Measurements from ENCODE around the gene TOX2.

TOX2 gene

GRCh38 chr20:43901296-43901695 lies 13.4 kb upstream of the TOX2 start:
- ChIA-PET CTCF (no interaction called here), POLR2A (no interaction called here)
- no peak for TF ChIP-seq PKNOX1 (IDR thresholded peaks at IDR 0.05)
- TF ChIP-seq SUZ12 (IDR thresholded peaks at IDR 0.05), result no peak
- no peak for TF ChIP-seq ARNT (IDR thresholded peaks at IDR 0.05)
- TF ChIP-seq BHLHE40 (IDR thresholded peaks at IDR 0.05; ENCODE audit: borderline replicate concordance), result no peak
- TF ChIP-seq L3MBTL2 (conservative IDR thresholded peaks at IDR 0.05), result no peak
- no peak for TF ChIP-seq SP1 (IDR thresholded peaks at IDR 0.05)
- no peak for TF ChIP-seq NFRKB (IDR thresholded peaks at IDR 0.05)
- DNase-seq (ENCODE audit: extremely low spot score), result no peak

DNA sequence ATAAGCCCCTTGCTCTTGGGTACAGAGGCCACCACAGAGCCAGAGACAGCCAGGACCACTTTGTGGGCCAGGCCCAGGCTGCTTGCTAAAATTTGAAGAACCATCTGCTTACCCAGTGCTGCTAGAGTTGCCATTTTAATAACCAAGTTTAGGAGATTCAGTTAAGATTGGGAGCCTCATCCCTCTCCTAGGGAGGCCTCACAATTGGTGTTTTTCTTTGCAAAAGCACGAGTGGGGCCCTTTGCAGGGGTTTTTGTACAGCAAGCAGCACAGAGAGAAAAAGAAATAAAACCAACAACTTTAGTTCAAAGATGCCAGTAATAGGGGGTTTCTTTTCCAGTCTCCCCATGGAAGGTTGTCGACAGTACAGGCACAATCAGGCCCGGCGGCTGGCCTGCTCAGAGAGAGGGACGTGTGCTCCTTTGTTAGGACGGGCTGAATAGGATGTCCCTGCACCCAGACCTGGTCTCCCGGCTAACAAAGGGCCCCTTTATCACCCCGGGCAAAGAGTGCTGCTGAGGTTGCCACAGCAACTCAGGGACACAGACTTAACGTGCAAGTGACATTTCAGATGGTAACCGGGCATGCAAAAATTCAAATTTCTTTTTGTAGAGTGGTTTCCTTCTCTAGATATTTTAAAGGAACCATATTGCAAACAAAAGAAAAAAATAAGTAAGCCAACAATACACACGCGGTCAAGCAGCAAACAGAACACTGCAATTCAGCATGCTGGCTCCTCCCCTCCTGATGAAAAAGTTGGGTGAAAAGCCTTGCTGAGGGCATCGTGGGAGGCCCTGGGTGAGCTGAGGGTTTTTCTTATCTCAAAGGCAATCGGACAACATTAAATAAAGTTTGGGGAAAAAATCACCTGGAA lies 10.5 kb upstream of the TOX2 start:
- POLR2A ChIA-PET, result no interaction called here
- CTCF ChIA-PET, result no interaction called here
- no peak for TF ChIP-seq FOXK2 (IDR thresholded peaks at IDR 0.05)
- TF ChIP-seq FOXM1 (IDR thresholded peaks at IDR 0.05; ENCODE audit: borderline replicate concordance), result no peak
- TF ChIP-seq ARNT (IDR thresholded peaks at IDR 0.05), result no peak
- no peak for TF ChIP-seq BHLHE40 (IDR thresholded peaks at IDR 0.05; ENCODE audit: borderline replicate concordance)
- no peak for TF ChIP-seq ELF4 (IDR thresholded peaks at IDR 0.05)
- no peak for TF ChIP-seq LEF1 (IDR thresholded peaks at IDR 0.05; ENCODE audit: borderline replicate concordance)
- no peak for TF ChIP-seq TARDBP (IDR thresholded peaks at IDR 0.05)
- TF ChIP-seq ZNF384 (IDR thresholded peaks at IDR 0.05), result no peak
- TF ChIP-seq SUZ12 (IDR thresholded peaks at IDR 0.05), result no peak
- no peak for TF ChIP-seq L3MBTL2 (conservative IDR thresholded peaks at IDR 0.05)
- TF ChIP-seq FOXA1 (IDR thresholded peaks at IDR 0.05), result no peak
- no peak for TF ChIP-seq NFRKB (IDR thresholded peaks at IDR 0.05)
- DNase-seq (ENCODE audit: extremely low spot score), result no peak

- TF ChIP-seq ARNT (IDR thresholded peaks at IDR 0.05) (no peak), FOXK2 (IDR thresholded peaks at IDR 0.05) (no peak), L3MBTL2 (conservative IDR thresholded peaks at IDR 0.05) (no peak), NFRKB (IDR thresholded peaks at IDR 0.05) (no peak), FOXM1 (IDR thresholded peaks at IDR 0.05; ENCODE audit: borderline replicate concordance) (no peak), ELF4 (IDR thresholded peaks at IDR 0.05) (no peak), HDGF (IDR thresholded peaks at IDR 0.05; ENCODE audit: borderline replicate concordance) (no peak), ZNF384 (IDR thresholded peaks at IDR 0.05) (no peak), PKNOX1 (IDR thresholded peaks at IDR 0.05) (no peak), FOXA1 (IDR thresholded peaks at IDR 0.05) (no peak), LEF1 (IDR thresholded peaks at IDR 0.05; ENCODE audit: borderline replicate concordance) (no peak), SUZ12 (IDR thresholded peaks at IDR 0.05) (no peak), BHLHE40 (IDR thresholded peaks at IDR 0.05; ENCODE audit: borderline replicate concordance) (no peak), SP1 (IDR thresholded peaks at IDR 0.05) (no peak), CTBP1 (IDR thresholded peaks at IDR 0.05; ENCODE audit: borderline replicate concordance) (no peak), TARDBP (IDR thresholded peaks at IDR 0.05) (no peak)
- no peak for DNase-seq (ENCODE audit: extremely low spot score)
- CTCF ChIA-PET, result no interaction called here
- POLR2A ChIA-PET, result no interaction called here
These were observed 9.8 kb upstream of the TOX2 start for GRCh38 chr20:43904827-43905177.

- POLR2A ChIA-PET, result no interaction called here
- no peak for TF ChIP-seq ARNT (IDR thresholded peaks at IDR 0.05)
- TF ChIP-seq FOXK2 (IDR thresholded peaks at IDR 0.05), result no peak
- no peak for TF ChIP-seq PKNOX1 (IDR thresholded peaks at IDR 0.05)
- TF ChIP-seq ELF4 (IDR thresholded peaks at IDR 0.05), result no peak
- no peak for TF ChIP-seq L3MBTL2 (conservative IDR thresholded peaks at IDR 0.05)
- no peak for TF ChIP-seq HDGF (IDR thresholded peaks at IDR 0.05; ENCODE audit: borderline replicate concordance)
- TF ChIP-seq NFRKB (IDR thresholded peaks at IDR 0.05), result no peak
- no peak for TF ChIP-seq SUZ12 (IDR thresholded peaks at IDR 0.05)
- no peak for TF ChIP-seq FOXM1 (IDR thresholded peaks at IDR 0.05; ENCODE audit: borderline replicate concordance)
- no peak for TF ChIP-seq ZNF384 (IDR thresholded peaks at IDR 0.05)
- TF ChIP-seq LEF1 (IDR thresholded peaks at IDR 0.05; ENCODE audit: borderline replicate concordance), result no peak
- no peak for TF ChIP-seq CTBP1 (IDR thresholded peaks at IDR 0.05; ENCODE audit: borderline replicate concordance)
- TF ChIP-seq BHLHE40 (IDR thresholded peaks at IDR 0.05; ENCODE audit: borderline replicate concordance), result no peak
- no peak for TF ChIP-seq FOXA1 (IDR thresholded peaks at IDR 0.05)
- DNase-seq (ENCODE audit: extremely low spot score), result no peak
- CTCF ChIA-PET, result no interaction called here
These were observed 8.1 kb upstream of the TOX2 start for GRCh38 chr20:43906505-43907034.

DNA sequence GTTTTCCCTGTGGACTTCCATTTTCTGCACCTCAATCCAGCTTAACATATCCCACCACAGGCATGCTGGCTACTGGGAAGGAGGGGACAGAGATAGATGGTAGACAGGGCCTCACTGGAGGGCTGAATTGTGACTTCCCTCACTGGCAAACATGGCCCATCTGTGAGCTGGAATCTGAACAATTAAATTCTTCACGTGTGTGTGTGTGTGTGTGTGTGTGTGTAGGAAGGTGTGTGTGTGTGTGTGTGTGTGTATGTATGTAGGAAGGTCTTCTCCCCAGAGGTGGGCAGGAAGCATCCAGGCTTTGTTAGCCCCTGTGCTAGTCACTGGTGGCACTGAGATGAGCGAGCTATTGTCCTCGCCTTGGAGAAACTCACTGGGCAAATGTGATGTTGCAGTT lies 5.4 kb upstream of the TOX2 start:
- DNase-seq (ENCODE audit: extremely low spot score), result no peak
- TF ChIP-seq NFRKB (IDR thresholded peaks at IDR 0.05), result no peak
- no peak for TF ChIP-seq HDGF (IDR thresholded peaks at IDR 0.05; ENCODE audit: borderline replicate concordance)
- no peak for TF ChIP-seq LEF1 (IDR thresholded peaks at IDR 0.05; ENCODE audit: borderline replicate concordance)
- no peak for TF ChIP-seq BHLHE40 (IDR thresholded peaks at IDR 0.05; ENCODE audit: borderline replicate concordance)
- TF ChIP-seq CTBP1 (IDR thresholded peaks at IDR 0.05; ENCODE audit: borderline replicate concordance), result no peak
- no peak for TF ChIP-seq L3MBTL2 (conservative IDR thresholded peaks at IDR 0.05)
- TF ChIP-seq FOXK2 (IDR thresholded peaks at IDR 0.05), result no peak
- TF ChIP-seq FOXM1 (IDR thresholded peaks at IDR 0.05; ENCODE audit: borderline replicate concordance), result no peak
- no peak for TF ChIP-seq PKNOX1 (IDR thresholded peaks at IDR 0.05)
- no peak for TF ChIP-seq ARNT (IDR thresholded peaks at IDR 0.05)
- TF ChIP-seq FOXA1 (IDR thresholded peaks at IDR 0.05), result no peak
- no peak for TF ChIP-seq ZNF384 (IDR thresholded peaks at IDR 0.05)
- CTCF ChIA-PET, result no interaction called here
- POLR2A ChIA-PET, result interaction anchor here (0.6 kb wide), 1 partner anchor 61 kb away, joined by 3 read pairs; no protein-coding TSS in a partner anchor
